AG09319 (cell line): ENCODE data around the gene SLC39A5.

Experiments
- DNase-seq: peaks from one replicate; pipeline ENCODE4 v3.0.0-alpha.2; 2010; ENCODE audit warnings: low read depth; ENCODE audit errors: extremely low read depth
- CTCF ChIP-seq: IDR thresholded peaks from 2 replicates; pipeline ENCODE4 v1.5.1; 2011; ENCODE audit warnings: low read depth, mild to moderate bottlenecking, inconsistent platforms, low read length, moderate library complexity

Gene SLC39A5

DNA sequence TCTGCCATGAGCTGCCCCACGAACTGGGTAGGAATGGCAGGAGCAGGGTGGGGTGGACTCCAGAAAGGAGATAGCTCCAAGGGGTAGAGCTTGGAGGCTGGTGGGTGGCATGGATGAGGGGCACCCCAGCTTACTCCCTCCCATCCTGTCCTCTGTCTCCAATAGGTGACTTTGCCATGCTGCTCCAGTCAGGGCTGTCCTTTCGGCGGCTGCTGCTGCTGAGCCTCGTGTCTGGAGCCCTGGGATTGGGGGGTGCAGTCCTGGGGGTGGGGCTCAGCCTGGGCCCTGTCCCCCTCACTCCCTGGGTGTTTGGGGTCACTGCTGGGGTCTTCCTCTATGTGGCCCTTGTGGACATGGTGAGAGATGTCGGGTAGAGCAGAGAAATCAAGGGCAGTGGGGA lies 7.1 kb downstream of the SLC39A5 start:
- TF ChIP-seq CTCF: no peak
- no peak for DNase-seq

DNA sequence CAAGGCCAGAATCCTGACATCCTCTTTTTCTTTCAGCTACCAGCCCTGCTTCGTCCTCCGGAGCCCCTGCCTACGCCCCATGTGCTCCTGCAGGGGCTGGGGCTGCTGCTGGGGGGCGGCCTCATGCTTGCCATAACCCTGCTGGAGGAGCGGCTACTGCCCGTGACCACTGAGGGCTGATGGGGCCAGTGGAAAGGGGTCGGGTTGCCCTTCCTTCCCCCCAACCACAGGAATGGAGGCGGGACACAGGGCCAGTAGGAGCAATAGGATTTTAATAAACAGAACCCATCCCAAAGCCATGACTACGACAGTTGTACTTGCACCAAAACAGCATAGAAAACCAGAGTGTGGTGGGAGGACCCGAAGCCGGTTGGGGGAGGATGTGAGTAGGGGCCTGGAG lies 7.7 kb downstream of the SLC39A5 start:
- TF ChIP-seq CTCF: no peak
- DNase-seq: no peak

- no peak for DNase-seq
- no peak for TF ChIP-seq CTCF
Observed at GRCh38 chr12:56241424-56242303, 11.8 kb downstream of the SLC39A5 start.

DNA sequence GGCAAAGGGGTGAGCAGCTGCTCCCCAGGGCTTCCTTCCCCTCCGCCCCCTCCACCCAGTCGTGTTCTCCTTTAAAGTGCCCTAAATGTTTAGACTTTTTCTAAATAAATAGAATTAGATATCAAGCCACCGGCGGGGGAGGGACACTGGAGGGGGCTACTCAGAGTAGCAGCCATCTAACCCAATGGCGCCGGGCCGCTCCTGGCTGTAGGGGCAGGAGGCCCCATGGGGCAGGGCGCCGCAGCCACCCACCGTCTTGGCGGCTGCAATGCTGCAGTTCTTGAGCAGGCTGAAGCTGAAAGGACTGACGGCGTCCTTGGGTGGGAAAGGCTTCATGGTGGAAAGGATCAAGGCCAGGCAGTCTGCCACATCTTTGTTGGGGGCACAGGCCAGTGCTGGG lies 13.1 kb downstream of the SLC39A5 start:
- DNase-seq: no peak

DNA sequence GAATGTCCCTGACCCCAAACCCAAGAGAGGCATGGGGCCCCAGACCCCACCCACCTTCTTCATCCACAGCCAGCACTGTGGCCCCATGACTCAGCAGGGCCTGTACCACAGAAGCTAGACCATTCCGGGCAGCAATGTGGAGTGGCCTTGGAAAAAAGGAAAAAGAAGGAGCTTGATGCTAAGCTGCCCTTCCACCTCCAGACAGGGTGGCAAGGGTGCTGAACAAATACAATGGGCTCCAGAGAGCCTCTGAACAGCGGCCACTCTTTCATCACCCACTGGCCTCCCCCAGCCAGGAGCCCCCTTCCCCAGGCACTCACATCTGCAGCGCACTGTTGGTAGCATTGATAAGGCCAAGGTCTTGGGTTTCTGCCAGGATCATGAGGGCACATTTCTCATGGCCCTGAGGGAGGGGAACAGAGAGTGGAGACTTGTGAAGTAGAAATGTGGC lies 13.9 kb downstream of the SLC39A5 start:
- DNase-seq: no peak
- no peak for TF ChIP-seq CTCF

More for the DNA sequence above, 13.1 kb downstream of the SLC39A5 start:
- no peak for TF ChIP-seq CTCF

GRCh38 chr12:56244494-56244893 lies 14.6 kb downstream of the SLC39A5 start:
- TF ChIP-seq CTCF: no peak
- DNase-seq: no peak

- no peak for TF ChIP-seq CTCF
- no peak for DNase-seq
Observed at GRCh38 chr12:56247923-56248322, 18.1 kb downstream of the SLC39A5 start.
